Gastrocnemius medialis (tissue), 4 donors: Measurements from ENCODE around the gene EMCN. TPM values are rescaled to one million over a fixed set of nuclear protein-coding genes. Genes with fewer than 3 reads are reported as not detected.

ENCODE experiments used
- ATAC-seq, 2 donors: fragments of 150-250 bp; one replicate each; pipeline ENCODE4 v1.9.1; 2016
- DNase-seq, 2 donors: peaks; one replicate each; pipeline ENCODE4 v3.0.0-alpha.2; 2019
- H3K27ac ChIP-seq, 4 donors: fragments of 200-600 bp; sonication (generic); 1 replicate in 1 of 4; 2 replicates in 3 of 4; pipeline ENCODE4 v1.5.1; 2016 to 2018; ENCODE audit warnings: mild to moderate bottlenecking in 2 of 4, moderate library complexity in 1 of 4
- H3K27me3 ChIP-seq, 3 donors: fragments of 200-600 bp; sonication (generic) in 2 of 3; 1 replicate in 1 of 3; 2 replicates in 2 of 3; pipeline versions ENCODE4 v1.5.1 to v1.6.0; 2016 to 2019; ENCODE audit warnings: mild to moderate bottlenecking in 1 of 3, moderate library complexity in 1 of 3
- H3K36me3 ChIP-seq, 2 donors: fragments of 200-600 bp; sonication (generic) in 1 of 2; one replicate each; pipeline ENCODE4 v1.5.1; 2017 to 2018
- H3K4me1 ChIP-seq, 2 donors: fragments of 200-600 bp; sonication (generic) in 1 of 2; one replicate each; pipeline ENCODE4 v1.5.1; 2016 to 2017; ENCODE audit warnings: mild to moderate bottlenecking in 2 of 2
- H3K4me3 ChIP-seq, 4 donors: fragments of 200-600 bp; sonication (generic) in 3 of 4; 1 replicate in 1 of 4; 2 replicates in 3 of 4; pipeline ENCODE4 v1.5.1; 2016 to 2019; ENCODE audit warnings: mild to moderate bottlenecking in 2 of 4
- H3K9me3 ChIP-seq, 3 donors: fragments of 200-600 bp; sonication (generic) in 2 of 3; 1 replicate in 1 of 3; 2 replicates in 2 of 3; pipeline ENCODE4 v1.5.1; 2016 to 2019
- CTCF ChIP-seq, 5 experiments: fragments of 450-650 bp in 3 of 5; fragments of 200-600 bp in 2 of 5; sonication (generic) in 2 of 5; IDR thresholded peaks in 4 of 5; conservative IDR thresholded peaks in 1 of 5; 1 replicate in 4 of 5; 2 replicates in 1 of 5; pipeline ENCODE4 v1.5.1; 2016 to 2019; ENCODE audit warnings: antibody characterized with exemption in 5 of 5, mild to moderate bottlenecking in 3 of 5, moderate library complexity in 3 of 5
- POLR2A ChIP-seq, 2 donors: fragments of 450-650 bp; IDR thresholded peaks; one replicate each; pipeline ENCODE4 v1.6.1; 2017; ENCODE audit warnings: antibody characterized with exemption in 2 of 2, mild to moderate bottlenecking in 2 of 2, moderate library complexity in 2 of 2
- in situ Hi-C, 4 donors: fragments of 200-750 bp; cut with MboI; loops; one replicate each; pipeline versions ENCODE4 v1.15.0 to v1.8.0; 2017; ENCODE audit warnings: low sequenced_read_pairs in 4 of 4
- intact Hi-C: fragments of 100-400 bp; cut with DNase I; formaldehyde crosslinking; loops from one replicate; pipeline ENCODE4 v1.15.1; 2023; ENCODE audit warnings: low total_unique reads
- total RNA-seq, 4 donors: library from RNA; depleted of rRNA; stranded (reverse); fragments of >200 nt; gene quantifications; one replicate each; pipeline versions ENCODE4 v1.1.0 to v1.2.3, GENCODE V29; 2016

Gene EMCN
- total RNA-seq, 4 donors from 2014 or later, result 10.8 to 27.5 (median 12.2) TPM

- H3K36me3 ChIP-seq, result no peaks in the 10 kb centered on the region
- in situ Hi-C loops (no loop called here), intact Hi-C loops (no loop called here)
- TF ChIP-seq POLR2A (IDR thresholded peaks at IDR 0.05) (no peak), CTCF (IDR thresholded peaks at IDR 0.05 in 4 of 5, conservative IDR thresholded peaks at IDR 0.05 in 1 of 5) (no peak)
- no peak overlapping the region for H3K4me3 ChIP-seq
- H3K27me3 ChIP-seq, result no peaks in the 10 kb centered on the region
- DNase-seq (no peak), ATAC-seq (no peak)
- no peak overlapping the region for H3K27ac ChIP-seq
- H3K9me3 ChIP-seq, result no peaks in the 10 kb centered on the region
- no peaks in the 10 kb centered on the region for H3K4me1 ChIP-seq
These were observed 48.3 kb downstream of the EMCN start for GRCh38 chr4:100469555-100469954.

- intact Hi-C loops, result no loop called here
- no peaks in the 10 kb centered on the region for H3K9me3 ChIP-seq
- no peak for TF ChIP-seq CTCF (IDR thresholded peaks at IDR 0.05 in 4 of 5, conservative IDR thresholded peaks at IDR 0.05 in 1 of 5)
- no peak for TF ChIP-seq POLR2A (IDR thresholded peaks at IDR 0.05)
- no peak overlapping the region for H3K4me3 ChIP-seq
- DNase-seq (no peak), ATAC-seq (no peak)
- in situ Hi-C loops, result no loop called here
- H3K27me3 ChIP-seq, result no peaks in the 10 kb centered on the region
- H3K27ac ChIP-seq, result no peak overlapping the region
- no peaks in the 10 kb centered on the region for H3K36me3 ChIP-seq
- H3K4me1 ChIP-seq, result no peaks in the 10 kb centered on the region
These were observed 51.3 kb downstream of the EMCN start for GRCh38 chr4:100466501-100466900.

GRCh38 chr4:100461807-100462605, 55.8 kb downstream of the EMCN start:
- H3K9me3 ChIP-seq, result no peaks in the 10 kb centered on the region
- no peaks in the 10 kb centered on the region for H3K4me1 ChIP-seq
- DNase-seq (no peak), ATAC-seq (no peak)
- intact Hi-C loops (no loop called here), in situ Hi-C loops (no loop called here)
- no peaks in the 10 kb centered on the region for H3K36me3 ChIP-seq
- no peak overlapping the region for H3K4me3 ChIP-seq
- TF ChIP-seq CTCF (IDR thresholded peaks at IDR 0.05 in 4 of 5, conservative IDR thresholded peaks at IDR 0.05 in 1 of 5) (no peak), POLR2A (IDR thresholded peaks at IDR 0.05) (no peak)
- no peak overlapping the region for H3K27ac ChIP-seq
- H3K27me3 ChIP-seq, result no peaks in the 10 kb centered on the region

GRCh38 chr4:100450449-100450848, 67.4 kb downstream of the EMCN start:
- H3K4me3 ChIP-seq, result no peak overlapping the region
- H3K27ac ChIP-seq, result no peak overlapping the region
- no peaks in the 10 kb centered on the region for H3K9me3 ChIP-seq
- intact Hi-C loops, result no loop called here
- no peaks in the 10 kb centered on the region for H3K27me3 ChIP-seq
- in situ Hi-C loops, result no loop called here
- no peak for ATAC-seq
- H3K36me3 ChIP-seq, result no peaks in the 10 kb centered on the region
- no peaks in the 10 kb centered on the region for H3K4me1 ChIP-seq
- TF ChIP-seq CTCF (IDR thresholded peaks at IDR 0.05 in 4 of 5, conservative IDR thresholded peaks at IDR 0.05 in 1 of 5), result no peak
- no peak for TF ChIP-seq POLR2A (IDR thresholded peaks at IDR 0.05)
- no peak for DNase-seq
